Astrocyte of the spinal cord (primary cell): Measurements from ENCODE around the gene DAPP1.

ENCODE experiments used
- DNase-seq: peaks from one replicate; pipeline ENCODE4 v3.0.0; 2011; ENCODE audit warnings: low read depth, low spot score
- H3K4me3 ChIP-seq: 2 replicates; pipeline ENCODE4 v1.5.1; 2011; ENCODE audit warnings: low read depth, mild to moderate bottlenecking, low read length, moderate library complexity
- in situ Hi-C: cut with HindIII; loops from 2 replicates; pipeline ENCODE4 v1.10.0; 2017; ENCODE audit warnings: low sequenced_read_pairs
- TF ChIP-seq, protein P1 (sequence below): IDR thresholded peaks from 2 replicates; pipeline ENCODE4 v1.5.1; 2012; ENCODE audit warnings: low read depth, mild to moderate bottlenecking, low read length, inconsistent platforms

The DAPP1 gene

DNA sequence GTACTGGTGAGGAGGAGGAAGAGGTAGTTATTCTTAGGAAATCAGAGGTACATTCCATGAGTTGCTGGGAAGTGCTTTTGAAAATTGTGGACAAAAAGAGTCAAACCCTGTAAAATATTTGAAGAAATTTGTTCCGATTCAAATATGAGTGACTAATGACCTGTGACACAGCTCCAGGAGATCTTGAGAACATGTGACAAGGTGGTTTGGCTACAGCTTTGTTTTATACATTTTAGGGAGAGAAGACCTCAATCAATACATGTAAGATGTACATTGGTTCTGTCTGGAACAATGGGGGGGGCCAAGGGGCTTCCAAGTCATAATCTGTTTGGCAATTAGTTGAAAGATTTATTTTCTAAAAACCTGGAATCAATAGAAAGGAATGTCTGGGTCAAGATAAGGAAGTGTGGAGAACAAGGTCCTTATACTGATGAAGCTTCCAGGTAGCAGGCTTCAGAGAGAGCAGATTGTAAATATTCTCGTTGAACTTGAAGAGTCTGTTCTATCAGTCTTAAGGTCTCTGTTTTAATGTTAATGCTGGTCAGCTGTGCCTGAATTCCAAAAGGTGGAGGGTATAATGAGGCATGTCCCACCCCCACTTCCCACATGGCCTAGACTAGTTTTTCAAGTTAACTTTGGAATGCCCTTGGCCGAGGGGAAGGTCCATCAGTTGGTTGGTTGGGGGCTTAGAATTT, 15.5 kb upstream of the DAPP1 start:
- no peak for DNase-seq
- in situ Hi-C loops = no loop called here
- TF ChIP-seq, protein P1, sequence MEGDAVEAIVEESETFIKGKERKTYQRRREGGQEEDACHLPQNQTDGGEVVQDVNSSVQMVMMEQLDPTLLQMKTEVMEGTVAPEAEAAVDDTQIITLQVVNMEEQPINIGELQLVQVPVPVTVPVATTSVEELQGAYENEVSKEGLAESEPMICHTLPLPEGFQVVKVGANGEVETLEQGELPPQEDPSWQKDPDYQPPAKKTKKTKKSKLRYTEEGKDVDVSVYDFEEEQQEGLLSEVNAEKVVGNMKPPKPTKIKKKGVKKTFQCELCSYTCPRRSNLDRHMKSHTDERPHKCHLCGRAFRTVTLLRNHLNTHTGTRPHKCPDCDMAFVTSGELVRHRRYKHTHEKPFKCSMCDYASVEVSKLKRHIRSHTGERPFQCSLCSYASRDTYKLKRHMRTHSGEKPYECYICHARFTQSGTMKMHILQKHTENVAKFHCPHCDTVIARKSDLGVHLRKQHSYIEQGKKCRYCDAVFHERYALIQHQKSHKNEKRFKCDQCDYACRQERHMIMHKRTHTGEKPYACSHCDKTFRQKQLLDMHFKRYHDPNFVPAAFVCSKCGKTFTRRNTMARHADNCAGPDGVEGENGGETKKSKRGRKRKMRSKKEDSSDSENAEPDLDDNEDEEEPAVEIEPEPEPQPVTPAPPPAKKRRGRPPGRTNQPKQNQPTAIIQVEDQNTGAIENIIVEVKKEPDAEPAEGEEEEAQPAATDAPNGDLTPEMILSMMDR = no peak
- H3K4me3 ChIP-seq = no peak overlapping the region

DNA sequence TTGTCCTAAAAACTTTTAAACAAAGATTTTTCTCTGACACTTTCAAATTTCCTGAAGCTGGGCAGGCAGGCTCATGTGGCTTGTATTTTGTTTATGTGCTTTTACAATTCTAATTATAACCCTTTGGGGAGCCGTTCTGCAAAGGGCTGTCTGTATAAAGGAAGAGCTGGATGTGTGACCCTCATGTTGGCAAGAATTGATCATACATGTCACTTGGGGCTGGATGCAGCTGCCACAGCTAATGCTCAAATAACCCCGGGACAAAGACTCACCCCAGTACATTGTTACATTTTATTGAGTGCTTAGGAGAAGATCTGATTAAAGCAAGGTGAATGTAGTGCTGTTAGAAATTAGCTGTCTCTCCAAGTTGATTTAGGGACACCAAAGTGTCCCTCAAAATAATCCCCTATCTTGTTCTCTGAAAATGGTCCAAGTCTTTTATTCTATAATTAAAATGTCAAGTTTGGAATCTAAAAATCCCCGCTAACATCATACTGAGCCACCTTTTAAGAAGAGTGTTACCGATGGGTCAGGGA, 13.0 kb upstream of the DAPP1 start:
- in situ Hi-C loops = no loop called here
- TF ChIP-seq, protein P1 = no peak

DNA sequence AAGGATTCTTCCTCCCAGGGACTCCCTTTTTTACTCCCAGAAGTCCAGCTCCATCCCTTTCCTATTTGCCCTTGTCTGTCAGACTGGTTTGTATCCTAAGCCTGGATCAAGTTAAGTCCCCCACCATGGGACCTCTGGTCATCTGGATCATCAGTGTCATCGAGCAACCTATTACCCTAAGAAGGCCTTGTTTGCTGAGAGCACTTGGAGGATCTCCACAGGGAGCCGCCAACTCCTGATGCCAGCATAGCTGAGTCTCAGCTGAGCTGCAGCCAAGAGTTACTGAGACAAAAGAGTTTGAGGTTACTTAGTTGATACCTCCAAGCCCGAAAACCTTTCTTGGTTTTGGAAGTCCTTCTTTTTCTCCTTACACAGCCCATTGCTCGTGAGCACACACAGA, 10.1 kb upstream of the DAPP1 start:
- H3K4me3 ChIP-seq = no peak overlapping the region
- TF ChIP-seq, protein P1 = no peak
- in situ Hi-C loops = no loop called here
- no peak for DNase-seq

More for the DNA sequence above, 13.0 kb upstream of the DAPP1 start:
- H3K4me3 ChIP-seq = no peak overlapping the region
- DNase-seq = no peak

DNA sequence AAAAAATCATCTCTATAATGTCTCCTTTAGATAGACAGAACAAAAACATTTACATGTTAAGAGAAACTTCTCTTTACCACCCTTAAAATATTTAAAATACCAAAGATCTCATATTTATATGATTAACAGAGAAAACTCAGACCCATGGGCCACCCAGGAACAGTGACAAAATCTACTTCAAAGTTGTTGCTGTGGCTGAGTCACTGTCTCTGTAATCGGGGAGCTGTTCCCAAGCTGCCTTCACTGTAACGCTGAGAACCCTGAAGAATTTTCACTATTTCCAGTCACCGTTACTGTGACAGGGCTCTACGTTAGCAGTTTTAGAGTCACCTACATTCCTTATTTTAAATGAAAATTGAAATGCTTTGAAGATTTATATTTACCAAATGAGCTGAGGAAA, 9.0 kb upstream of the DAPP1 start:
- TF ChIP-seq, protein P1 = no peak
- in situ Hi-C loops = no loop called here
- H3K4me3 ChIP-seq = no peak overlapping the region
- no peak for DNase-seq

DNA sequence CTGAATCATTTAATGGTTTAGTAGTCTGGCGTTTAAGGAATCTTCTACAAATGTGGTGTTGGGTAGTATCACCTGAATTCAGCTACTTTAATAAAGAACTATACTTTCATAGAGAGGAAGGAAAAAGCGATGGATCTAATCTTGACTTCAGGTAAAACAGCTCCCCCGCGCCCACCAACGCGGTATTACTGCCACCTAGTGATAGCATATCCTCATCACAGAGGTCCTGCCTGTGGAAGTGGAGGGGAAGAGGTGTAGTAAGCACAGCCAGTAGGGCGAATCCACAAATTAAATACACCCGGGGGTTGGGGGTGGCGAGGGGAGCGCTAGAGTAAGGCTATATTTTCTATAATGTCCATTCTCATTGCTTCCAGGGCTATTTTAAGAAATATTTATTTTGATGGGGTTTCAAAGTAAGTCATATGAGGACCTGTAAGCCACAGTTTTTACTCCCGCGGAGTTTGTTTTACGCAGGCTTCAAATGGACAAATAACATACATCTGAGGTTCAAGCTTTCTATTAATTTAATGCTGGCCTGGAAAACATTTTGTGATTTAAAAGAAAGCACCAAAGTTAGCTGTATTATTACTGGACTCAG, 8.3 kb upstream of the DAPP1 start:
- H3K4me3 ChIP-seq = no peak overlapping the region
- DNase-seq = peak; percentile 54
- in situ Hi-C loops = no loop called here
- TF ChIP-seq, protein P1 = peak; percentile 71

DNA sequence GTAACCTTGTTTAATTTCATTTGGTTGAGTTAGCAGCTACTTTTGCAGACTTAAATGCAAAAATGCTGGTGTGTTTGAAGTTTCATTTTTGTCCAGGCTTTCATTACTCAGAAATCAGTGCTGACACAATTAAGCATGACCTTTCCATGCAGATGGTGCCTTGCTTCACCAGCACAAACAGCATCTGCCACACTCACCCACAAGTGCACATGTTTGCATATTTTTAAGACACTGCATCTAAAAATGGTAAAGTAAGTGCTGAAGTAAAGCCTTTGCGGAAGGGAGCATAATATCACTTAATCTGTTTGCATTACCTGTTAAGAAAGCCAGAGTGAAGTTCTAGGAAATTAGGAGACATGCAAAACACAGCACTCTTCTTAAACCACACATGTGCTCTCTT, 7.3 kb upstream of the DAPP1 start:
- TF ChIP-seq, protein P1 = no peak
- no peak overlapping the region for H3K4me3 ChIP-seq
- no peak for DNase-seq
- in situ Hi-C loops = no loop called here
